HG03045 (cell line): ENCODE data around the gene PRCC.

Experiments
- ATAC-seq: cut with Tn5 transposase; IDR thresholded peaks from one replicate; pipeline ENCODE4 v1.9.1; 2021; ENCODE audit warnings: mild to moderate bottlenecking, moderate library complexity; ENCODE audit not compliant: unreplicated experiment

The PRCC gene

GRCh38 chr1:156812293-156812990, 45.1 kb downstream of the PRCC start:
- no peak for ATAC-seq

GRCh38 chr1:156813298-156813697, 46.0 kb downstream of the PRCC start:
- ATAC-seq: no peak

GRCh38 chr1:156813750-156814570, 46.6 kb downstream of the PRCC start:
- peak; percentile 55 for ATAC-seq

DNA sequence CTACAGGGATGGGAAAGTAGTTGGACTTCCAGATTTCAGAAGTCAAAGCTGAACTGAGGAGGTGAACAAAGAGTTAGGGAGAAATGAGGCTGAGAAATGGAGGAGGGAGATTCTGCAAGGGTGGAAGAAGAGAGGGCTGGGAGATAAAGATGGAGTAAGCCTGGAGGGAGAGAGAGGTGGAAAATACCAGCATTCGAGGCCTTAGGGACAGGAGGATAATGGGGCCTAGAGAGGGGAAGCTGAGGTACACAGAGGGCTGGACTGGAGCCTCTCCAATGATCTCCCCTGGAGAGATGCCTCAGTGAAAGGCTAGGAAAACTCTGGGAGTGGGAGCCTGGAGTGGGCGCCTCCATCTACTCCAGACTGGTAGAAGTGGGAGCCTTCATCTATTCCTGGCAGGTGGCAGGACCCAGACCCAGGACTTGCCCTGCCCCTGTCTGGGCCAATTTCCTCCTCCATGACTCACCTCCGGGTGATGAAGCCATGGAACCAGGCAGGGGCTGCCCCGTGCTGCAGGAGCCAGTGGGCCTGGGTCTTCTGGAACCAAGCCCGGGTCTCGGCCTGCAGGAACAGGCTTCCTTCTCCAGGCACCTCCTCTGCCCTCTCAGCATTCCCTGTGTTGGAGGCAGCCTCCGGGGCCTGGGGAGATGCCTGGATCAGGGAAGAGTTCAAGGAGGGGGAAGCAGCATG, 47.4 kb downstream of the PRCC start:
- ATAC-seq: no peak

- no peak for ATAC-seq
Observed at GRCh38 chr1:156815307-156815826, 48.0 kb downstream of the PRCC start.

DNA sequence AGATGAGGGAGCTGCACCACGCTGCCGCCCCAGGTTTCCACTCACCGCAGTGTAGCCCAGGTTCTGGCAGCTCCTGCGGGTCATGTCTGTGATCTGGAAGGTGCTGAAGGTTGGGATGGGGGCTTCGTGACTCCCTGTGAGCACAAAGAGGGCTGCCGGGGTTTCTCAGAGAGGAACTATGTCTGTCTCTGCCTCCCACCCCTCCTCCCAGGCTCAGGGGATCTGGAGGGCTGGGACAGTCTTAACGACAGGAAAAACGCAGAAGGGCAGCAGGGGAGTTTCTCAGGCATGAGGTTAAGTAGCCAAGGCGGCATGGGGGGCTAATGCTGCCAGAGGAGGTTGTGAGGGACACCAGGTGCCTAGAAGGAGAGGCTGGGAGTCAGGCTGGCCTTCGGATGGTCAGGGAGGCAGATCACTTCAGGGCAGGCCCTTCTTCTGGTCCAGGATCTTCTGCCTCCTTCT, 48.7 kb downstream of the PRCC start:
- no peak for ATAC-seq

- ATAC-seq: peak; percentile 43
Observed at GRCh38 chr1:156816561-156817328, 49.4 kb downstream of the PRCC start, which contains the start of gene SH2D2A. Gene SH2D2A (minus strand): TSS chr1:156816848. CDS start chr1:156816708, 140 bp downstream.

- ATAC-seq: no peak
Observed at GRCh38 chr1:156821801-156822200, 54.5 kb downstream of the PRCC start.

- no peak for ATAC-seq
Observed at GRCh38 chr1:156822680-156823079, 55.3 kb downstream of the PRCC start.

DNA sequence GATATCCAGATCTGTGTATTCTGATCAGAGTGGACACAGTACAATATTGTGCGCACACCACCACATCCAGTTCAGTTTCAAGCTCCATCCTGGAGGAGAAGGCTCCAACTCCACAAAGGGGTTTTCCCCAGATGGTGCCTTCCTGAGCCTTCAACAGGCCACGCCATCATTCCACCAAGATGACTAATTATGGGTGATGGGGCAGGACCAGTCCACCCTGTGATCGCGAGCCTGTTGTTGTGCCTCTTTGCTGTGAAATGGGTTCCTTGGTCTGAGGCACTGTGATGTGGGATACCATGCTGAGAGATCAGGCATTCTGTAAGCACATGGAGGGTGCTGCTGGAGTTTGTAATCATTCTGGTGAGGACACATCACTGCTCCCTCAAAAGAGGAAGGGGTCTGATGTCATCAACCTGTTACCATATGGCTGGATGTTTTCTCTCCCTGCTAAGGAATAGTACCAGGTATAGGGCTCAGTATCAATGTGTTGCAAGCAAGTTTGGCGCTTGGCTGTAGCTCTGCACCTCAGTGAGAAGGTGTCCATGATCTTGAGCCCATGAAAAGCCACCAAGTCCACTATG, 56.0 kb downstream of the PRCC start:
- no peak for ATAC-seq

GRCh38 chr1:156826630-156827029, 59.3 kb downstream of the PRCC start:
- ATAC-seq: no peak

- ATAC-seq: no peak
Observed at GRCh38 chr1:156828400-156829124, 61.2 kb downstream of the PRCC start.

GRCh38 chr1:156832434-156832833, 65.1 kb downstream of the PRCC start:
- no peak for ATAC-seq

GRCh38 chr1:156833603-156834002, 66.3 kb downstream of the PRCC start:
- ATAC-seq: no peak

- no peak for ATAC-seq
Observed at GRCh38 chr1:156834322-156834721, 67.0 kb downstream of the PRCC start.

GRCh38 chr1:156836041-156836654, 68.8 kb downstream of the PRCC start:
- no peak for ATAC-seq

DNA sequence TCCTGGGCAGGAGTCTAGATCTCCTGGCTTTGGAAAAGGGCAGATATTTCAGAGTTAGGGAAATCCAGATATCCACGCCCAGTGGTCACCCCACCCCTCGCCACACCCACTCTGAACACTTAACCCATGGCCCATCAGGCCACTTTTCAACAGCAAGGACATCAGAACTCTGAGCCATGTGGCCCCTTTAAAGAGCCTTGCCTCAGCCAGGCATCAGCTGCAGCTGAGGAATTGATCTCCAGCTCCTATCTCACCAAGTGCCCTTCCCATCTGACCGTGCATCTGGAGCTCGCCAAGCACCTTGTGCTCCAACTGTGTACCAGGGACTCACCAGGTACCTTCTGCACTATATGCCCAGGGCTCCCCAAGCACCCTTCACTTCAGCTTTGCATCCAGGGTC, 69.6 kb downstream of the PRCC start:
- ATAC-seq: no peak

- no peak for ATAC-seq
Observed at GRCh38 chr1:156838972-156839371, 71.6 kb downstream of the PRCC start.
